Measurements from ENCODE around the gene HCN4. TPM values are rescaled to one million over a fixed set of nuclear protein-coding genes. Genes with fewer than 3 reads are reported as not detected.
A peak's percentile ranks its signal among the peaks of the same experiment; 100 is the strongest.
"Not testable (repeated sequence)": the region's sequence is repeated elsewhere in the genome, so short reads cannot be mapped to it uniquely, and the experiment has no call there.

Gene HCN4
- total RNA-seq, 1 donor from 2014 or later = 0.72 TPM

DNA sequence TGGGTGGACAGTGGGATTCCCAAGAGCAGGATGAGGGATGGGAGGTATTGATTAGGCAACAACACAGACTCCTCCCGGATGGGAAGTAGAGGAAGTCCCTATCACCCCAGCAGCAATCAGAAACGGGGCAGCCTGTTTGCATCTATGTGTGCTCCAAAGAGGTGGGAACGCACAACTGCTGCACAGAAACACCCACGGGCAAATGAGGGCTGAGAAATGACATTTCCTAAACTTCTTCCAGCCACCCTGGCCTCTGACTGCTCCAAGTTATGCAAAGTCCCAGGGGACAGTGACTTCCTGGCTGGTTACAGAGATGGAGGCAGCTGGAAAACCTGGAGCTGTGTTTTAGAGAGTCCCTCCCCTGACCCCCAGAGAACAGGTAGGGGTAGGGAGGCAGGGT is 42.6 kb downstream of the HCN4 start:
- DNase-seq (ENCODE audit: low spot score) = no peak

DNA sequence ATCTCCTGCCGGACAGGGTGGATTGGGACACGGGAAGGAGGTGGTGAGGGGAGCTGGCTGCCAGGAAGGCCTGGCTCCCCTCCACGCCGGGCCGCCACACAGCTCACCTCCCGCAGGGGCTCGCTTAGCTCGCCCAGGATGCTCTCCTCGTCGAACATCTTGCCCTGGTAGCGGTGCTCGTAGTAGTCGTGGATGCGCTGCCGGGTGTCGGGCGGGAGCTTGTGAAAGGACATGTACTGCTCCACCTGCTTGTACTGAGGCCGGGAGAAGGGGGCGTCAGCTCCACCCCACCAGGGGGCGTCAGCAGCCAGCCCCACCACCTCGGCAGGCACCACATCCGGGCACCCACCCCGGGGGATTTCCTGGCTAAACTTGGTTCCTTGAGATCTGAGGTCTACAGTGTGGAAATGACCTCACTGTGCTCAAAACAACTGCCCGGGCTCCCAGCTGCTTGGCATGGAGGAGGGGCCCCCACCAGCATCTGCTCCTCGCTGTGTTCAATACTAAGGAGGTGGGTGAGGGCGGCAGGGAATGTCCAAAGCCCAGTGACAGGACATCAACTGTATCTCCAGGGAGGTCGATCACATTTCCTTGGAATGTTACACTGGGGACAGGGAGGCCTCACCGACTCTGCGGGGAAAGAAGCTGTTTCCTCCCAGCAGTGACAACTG is 43.4 kb downstream of the HCN4 start:
- DNase-seq (ENCODE audit: low spot score) = no peak

DNA sequence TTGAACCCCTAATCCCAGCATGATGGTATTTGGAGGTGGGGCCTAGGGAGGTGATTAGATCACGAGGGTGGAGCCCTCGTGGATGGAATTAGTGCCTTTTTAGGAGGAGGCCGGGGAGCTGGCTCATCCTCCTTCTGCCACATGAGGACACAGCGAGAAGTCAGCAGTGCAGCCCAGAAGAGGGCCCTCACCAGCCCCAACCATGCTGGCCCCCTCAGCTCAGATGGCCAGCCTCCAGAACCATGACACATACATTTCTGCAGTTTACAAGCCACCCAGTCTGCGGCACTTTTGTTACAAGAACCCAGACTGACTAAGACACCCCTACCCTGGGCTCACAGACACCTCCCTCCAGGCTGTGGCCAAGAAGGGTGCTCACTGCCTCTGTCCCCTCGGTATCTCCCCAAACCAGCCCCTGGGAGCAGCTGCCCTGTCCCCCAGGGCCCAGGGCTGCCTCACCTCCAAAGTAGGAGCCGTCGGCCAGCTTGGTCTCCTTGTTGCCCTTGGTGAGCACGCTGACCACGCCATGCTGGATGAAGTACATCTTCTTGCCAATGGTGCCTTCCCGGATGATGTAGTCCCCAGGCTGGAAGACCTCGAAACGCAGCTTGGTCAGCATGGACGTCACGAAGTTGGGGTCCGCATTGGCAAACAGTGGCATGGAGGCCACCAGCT is 44.1 kb downstream of the HCN4 start:
- DNase-seq (ENCODE audit: low spot score) = no peak

DNA sequence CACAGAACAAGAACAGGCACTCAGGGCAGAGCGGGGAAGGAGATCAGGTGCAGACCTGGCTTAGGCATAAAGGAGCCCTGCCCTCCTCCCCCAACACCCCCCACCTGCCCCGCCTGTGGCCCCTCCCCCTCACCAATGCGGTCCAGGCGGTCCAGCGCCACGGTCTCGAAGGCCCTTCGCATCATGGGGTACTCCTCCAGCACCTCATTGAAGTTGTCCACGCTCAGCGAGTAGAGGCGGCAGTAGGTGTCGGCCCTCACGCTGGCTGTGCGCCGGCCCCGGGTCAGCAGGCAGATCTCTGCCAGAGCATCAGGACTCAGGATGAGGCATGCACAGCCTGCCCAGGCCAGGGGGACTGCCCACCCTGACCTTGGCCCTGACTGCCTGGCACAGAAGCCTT is 44.8 kb downstream of the HCN4 start:
- DNase-seq (ENCODE audit: low spot score) = no peak

DNA sequence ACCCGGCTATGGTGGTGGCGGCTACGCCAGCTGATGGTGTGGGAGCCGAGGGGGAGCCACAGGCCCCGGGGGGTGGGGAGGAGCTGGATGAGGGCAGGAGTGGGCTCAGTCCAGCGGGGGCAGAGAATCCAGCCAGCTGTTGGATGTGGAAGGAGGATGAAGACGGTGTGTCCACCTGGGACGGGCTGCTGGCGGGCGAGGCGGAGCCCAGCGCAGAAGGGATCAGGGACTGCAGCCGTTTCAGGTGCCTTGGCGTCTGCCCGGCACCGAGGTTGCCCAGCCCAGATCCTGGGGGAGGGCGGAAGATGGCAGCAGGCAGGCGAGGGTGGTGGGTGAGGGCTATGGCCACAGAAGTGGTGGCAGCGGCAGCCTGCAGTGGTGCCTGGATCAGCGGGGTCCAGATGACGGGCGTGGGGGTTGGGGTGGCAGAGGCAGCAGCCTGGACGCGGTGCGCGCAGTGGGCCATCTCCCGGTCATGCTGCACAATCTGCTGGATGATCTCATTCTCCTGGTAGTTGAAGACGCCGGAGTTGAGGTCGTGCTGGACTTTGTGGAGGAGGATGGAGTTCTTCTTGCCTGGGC is 45.3 kb downstream of the HCN4 start:
- DNase-seq (ENCODE audit: low spot score) = no peak

DNA sequence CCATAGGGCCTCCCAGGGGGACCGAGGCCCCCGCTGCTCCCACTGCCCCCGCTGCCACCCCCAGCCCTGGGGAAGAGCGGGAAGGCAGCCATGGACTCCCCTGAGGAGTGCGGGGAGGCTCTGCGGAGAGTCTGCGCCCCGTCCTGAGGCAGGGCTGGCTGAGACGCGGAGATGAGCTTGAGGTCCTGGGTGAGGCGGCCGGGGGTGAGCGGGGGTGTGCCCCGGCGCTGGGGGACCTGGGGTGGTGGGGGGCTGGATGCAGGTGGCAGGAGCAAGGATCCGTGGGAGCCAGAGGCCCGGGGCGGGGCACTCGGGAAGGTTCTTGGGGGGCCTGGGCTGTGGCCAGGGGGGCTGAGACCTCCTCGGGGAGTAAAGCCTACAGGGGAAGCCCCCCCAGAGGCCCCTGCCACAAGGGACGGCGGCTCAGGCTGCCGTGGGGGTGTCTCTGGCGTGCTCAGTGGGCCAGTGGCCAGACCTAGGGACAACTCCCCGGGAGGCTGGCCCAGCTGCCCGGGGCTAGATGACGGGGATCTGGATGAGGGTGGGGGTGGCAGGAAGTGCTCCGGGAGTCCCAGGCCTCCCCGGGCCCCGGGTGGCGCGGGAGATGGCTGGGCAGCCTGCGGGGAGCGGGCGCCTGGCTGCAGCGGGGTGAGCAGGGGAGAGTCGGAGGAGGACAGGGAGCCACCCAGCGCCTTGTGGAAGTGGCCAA is 45.9 kb downstream of the HCN4 start:
- DNase-seq (ENCODE audit: low spot score) = no peak

DNA sequence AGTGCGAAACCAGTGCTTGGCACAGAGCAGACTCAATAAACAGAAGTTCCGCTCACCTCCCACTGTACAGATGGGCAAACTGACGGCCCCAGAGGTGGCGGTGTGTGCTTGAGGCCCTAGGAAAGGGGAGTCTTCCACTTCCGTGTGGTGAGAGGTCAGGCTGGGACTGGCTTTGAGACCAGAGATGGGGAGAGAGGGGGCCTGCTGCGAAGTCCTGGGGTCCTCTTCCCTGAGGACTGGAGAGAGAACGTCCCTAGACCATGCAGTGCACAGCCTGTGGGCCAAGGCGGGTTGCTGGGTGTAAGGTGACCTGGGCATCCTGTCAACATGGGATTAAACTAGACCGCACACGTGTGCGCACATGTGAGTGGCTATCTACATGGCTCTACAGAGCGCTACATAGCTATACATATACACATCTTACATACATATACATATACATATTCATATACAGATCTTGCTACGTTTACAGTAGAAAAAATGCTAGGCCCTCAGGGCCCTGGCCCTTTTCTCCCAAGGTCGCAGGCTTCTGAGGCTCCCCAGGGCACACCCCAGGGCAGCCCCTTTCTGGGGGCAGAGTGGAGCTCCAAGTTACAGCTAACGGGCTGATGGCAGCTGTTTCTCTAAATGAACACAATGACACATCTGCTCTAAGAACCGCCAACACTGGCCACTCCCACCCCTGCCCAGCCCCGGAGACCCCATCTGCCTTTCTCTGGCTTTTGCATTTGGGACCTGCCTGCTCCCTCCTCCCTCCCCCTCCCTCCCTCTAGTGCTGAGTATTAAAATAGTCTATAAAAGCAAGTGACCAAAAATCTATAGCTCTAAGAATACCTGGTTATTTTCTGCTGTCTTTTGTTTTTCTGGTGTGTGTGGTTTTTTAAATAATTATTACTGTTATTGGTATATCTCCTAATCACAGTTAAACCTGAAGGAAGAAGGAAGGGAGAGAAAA is 47.0 kb downstream of the HCN4 start:
- DNase-seq (ENCODE audit: low spot score) = no peak

DNA sequence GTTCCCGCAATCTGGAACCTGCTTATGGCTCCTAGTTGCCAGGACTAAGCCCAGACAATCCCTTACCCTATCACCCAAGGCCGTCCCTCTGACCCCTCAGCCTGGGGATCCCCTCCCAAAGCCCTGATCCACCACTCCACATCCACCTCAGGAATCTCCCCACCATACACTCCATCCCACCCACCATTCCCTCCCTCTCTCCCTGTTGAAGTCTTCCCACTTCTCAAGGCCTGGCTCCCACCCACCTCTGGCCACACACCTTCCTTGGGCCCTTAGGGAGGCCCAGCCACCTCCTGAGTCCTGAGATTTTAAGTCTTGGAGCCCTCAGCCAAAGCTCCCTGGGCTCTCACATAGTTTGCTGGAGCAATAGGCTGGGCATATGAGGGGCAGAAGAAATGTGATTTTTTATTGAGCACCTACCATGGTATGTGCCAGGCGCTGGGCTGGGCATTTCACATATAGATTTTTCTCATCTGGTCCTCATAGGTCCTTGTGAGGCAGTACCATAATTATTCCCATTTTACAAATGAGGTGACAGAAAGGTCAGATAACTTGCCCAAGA is 48.1 kb downstream of the HCN4 start:
- no peak for DNase-seq (ENCODE audit: low spot score)

DNA sequence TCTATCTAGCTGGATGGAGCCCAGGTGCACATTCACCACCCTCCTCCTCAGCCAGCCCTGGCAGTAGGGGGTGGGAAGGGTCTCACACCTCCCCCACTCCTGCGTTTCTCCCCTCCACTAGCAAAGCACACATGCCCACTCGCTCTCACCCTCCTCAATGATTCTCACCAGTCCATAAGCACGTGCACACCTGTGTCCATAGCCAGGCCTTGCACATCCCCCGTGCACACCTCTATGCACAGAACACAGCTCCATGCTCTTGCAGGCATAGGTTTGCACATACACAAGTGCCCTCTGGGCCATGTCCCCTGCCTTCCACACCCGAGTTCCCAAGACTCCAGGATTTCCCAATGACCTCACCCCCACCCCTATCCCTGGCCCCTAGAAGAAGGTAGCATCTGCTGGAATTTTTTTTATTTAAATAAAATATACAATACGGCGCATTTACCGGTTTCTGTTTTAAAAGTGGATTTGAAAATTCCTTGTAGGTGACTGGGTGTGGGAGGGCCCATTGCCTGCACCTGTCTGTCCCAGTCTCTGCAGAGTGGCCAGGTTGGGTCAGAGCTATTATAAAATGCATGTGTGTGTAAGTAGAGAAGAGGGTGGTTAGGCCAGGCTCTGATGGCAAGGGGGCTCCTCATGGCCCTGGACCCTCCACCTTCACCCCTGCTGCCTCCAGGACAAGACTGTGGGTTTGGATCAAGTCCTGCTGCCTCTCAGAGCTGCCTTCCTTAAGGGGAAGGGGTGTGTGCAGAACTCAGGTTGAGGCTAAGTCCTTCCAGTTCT is 49.1 kb downstream of the HCN4 start:
- no peak for DNase-seq (ENCODE audit: low spot score)

DNA sequence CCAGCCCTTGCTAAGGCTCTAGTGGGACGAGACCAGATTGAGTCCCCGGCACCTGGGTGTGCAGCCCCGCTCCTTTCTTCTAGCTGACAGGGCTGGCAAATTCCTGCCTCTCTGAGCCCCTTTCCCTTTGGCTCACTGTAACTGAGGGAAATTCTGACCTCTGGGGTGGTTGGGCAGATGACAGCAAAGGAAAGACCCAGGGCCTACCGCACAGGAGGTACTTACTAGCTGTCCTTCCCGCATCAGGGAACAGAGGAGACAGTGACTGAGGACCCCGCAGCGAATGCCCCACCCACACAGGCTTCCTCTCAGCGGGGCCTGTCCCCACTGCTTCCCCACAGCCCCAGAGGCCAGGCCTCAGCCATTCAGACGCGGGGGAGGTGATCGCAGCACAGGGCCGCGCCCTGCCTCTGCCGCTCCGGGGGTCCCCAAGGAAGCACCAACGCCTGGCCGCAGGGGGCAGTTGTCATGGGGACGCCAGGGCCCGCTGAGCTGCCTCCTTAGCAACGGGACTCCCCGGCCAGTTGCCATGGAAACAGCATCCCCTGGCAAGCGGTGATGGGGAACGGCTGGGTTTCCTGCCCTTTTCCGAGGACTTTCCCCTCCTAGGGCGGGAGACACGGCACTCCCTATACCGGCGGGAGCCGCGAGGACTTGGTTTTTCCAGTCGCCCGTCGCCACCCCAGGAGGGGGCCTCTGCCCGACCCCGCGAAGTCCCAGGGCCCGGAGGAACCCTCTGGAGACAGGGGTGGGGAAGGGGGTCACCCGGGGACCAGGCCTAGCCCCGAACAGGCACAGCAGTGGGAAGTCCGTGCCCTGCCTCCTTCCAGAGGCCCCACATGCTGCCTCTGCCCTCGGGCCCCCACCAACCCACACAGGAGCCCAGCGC is 50.1 kb downstream of the HCN4 start:
- DNase-seq (ENCODE audit: low spot score) = no peak

DNA sequence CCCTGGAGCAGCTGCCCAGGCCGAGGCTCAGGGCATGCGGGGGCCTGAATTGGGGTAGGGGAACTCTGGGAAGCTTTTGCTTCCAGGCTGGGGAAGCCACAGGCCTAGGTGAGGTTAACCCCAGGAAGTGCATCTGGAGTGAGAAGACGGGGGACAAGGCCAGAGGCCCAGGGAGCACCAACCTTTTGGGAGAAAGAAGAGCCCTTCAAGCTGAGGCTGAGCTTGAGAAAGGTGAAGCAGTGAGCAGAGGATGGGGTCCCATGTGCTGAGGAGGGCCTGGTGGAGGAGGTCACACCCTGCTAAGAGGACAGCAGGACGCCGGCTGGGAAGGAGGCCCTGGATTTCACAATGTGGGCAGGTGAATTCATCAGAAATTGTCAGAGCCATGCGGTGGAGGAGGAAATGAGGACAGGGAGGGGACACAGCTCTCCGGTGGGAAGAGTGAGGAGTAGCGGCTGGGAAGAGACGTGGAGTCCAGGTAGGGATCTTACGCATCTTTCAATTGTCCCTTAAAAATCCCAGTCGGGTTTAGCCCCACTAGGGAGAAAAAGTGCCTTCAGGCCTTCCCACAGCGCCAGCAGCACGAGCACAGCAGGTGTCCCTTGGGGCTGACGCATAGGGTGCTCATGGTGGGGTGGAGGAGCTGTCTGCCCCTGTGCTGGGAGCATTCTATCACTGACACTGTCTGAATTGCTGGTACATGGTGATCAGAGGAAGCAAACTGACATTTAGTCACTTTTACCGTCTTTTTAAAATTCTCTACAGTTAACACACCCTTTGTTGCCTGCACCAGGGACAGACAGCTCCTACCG is 50.9 kb downstream of the HCN4 start:
- DNase-seq (ENCODE audit: low spot score) = no peak

DNA sequence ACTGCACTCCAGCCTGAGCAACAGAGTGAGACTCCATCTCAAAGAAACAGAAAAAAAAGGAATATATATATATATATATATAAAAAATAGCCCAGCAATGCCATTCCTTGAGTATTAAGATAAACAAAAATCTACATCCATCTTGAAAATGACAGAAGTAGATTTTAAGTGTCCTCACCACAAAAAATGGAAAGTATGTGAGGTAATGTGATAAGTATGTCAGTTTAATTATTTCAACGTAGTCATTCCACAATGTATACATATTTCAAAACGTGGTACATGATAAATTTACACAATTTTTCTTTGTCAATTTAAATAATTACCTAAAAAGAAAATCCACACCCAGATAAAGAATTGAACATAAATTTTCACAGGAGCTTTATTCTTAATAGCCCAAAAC is 54.9 kb downstream of the HCN4 start:
- no peak for DNase-seq (ENCODE audit: low spot score)

DNA sequence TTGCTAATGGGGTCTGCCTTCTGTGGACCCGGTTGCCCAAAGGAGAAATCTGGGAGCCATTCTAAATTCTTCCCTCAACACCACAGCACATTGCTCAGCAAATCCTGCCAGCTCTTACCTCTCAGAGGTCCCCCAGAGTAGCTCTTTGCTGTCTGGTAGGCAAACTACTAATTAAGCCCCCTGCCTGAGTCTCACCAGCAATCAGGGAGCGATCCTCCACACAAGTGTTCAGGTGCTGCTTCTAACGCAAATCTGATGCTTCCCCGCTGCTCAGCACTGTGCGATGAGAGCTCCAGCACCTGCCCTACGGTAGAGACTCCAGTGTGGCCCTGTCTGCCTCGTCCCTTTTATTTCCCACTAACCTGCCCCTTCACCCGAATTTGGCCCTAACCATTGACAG is 60.5 kb downstream of the HCN4 start:
- no peak for DNase-seq (ENCODE audit: low spot score)

DNA sequence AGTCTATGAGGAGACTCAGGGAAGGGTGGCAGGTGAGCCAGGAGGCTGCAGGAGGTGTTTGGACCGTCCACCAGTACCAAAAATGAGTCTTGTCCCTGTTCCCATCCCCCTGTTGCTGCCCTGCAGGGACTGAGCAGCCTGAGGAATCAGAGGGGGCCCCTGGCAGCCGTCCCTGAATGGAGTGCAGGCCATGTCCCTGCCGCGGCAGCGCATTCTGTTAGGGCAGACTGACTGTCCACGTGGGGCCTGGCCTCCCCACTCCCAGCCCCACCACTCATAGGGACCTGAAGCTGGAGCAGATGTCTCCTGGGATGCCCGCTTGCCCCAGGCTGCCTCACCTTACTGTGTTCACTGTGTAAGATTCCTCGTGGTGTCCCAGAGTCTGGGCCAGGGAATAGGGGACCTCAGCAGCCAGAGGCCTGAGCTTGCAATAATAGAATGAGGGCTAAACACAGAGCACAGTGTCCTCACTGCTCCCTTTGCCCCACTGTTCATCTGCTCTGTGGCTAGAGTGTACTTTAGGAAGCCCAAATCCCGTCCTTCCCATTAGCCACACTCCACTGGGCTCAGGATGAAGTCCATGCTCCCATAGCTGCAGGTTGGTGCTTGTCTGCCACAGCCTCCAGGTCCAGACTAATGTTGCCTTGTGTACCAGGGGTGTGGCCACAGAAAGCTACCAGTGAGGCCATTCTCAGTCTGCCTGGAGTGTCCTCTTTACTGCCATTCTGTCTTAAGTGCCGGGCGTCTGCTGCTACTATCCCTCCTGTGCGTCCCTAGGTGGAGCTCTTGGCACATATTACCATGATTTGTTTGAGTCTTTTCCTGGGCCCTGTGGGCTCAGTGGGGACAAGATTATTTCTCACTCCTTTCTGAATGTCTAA is 63.2 kb downstream of the HCN4 start:
- DNase-seq (ENCODE audit: low spot score) = peak; percentile 63

DNA sequence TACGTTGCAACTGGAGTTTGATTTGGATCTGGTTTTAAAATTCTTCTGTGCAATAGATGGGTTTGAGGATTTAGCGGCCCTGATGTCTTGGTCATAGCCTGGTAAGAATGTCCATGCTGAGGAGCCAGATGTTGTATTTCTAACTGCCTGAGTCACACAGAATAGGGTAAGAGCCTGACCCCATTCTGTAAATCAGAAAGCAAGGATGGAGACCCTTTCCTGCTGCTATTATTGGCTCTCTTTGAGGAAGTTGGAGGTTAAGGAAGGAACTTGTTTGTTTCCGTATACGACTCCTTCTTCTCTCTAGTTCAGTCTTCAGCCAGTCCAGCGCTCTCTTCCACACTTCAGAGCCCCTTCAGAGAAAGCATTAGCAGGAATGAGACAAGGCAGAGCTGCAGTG is 65.1 kb downstream of the HCN4 start:
- DNase-seq (ENCODE audit: low spot score) = no peak

DNA sequence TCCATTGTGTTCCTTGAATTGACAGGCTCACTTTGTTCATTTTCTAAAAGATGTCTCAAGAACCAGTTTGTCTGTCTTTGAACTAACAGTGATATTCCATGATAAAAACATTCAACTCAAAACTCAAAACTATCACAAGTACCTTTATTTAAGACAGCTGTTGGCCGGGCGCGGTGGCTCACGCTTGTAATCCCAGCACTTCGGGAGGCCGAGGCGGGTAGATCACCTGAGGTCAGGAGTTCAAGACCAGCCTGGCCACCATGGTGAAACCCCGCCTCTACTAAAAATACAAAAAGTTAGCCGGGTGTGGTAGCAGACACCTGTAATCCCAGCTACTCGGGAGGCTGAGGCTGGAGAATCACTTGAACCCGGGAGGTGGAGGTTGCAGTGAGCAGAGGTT is 68.5 kb downstream of the HCN4 start:
- DNase-seq (ENCODE audit: low spot score) = not testable (repeated sequence)

DNA sequence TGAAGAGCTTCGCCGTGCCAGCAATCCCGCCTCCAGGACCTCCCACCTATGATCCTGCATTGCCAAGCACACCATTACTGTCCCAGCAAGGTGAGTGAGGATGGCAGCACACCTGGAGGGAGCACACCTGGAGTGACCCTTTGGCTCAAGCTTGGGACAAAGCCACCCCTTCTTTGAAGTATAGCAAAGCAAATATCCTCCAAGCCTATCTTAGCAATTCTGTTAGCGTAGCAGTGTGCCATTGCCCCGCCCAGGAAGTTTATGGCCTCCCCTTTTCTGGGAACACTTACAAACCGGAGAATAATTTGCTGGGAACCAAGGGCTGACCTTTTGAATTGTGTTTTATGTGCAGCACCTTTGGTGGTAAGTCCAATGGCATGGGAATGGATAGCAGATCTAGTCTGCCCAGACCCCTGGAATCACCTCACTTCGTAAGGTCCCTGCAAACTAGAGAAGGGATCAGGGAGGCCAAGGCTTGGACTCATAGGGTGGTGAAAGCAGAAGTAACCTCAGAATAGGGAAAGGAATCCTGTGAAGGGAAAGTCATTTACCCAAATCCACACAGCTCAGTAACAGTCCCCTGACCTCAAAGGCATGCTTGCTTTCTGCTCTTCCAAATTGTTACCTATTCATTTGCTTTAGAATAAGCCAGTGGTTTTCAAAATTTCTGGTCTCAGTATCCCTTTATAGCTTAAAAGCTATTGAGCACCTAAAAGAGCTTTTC is 70.1 kb downstream of the HCN4 start:
- no peak for DNase-seq (ENCODE audit: low spot score)
